Measurements from ENCODE around the gene CCSAP.

Gene CCSAP

DNA sequence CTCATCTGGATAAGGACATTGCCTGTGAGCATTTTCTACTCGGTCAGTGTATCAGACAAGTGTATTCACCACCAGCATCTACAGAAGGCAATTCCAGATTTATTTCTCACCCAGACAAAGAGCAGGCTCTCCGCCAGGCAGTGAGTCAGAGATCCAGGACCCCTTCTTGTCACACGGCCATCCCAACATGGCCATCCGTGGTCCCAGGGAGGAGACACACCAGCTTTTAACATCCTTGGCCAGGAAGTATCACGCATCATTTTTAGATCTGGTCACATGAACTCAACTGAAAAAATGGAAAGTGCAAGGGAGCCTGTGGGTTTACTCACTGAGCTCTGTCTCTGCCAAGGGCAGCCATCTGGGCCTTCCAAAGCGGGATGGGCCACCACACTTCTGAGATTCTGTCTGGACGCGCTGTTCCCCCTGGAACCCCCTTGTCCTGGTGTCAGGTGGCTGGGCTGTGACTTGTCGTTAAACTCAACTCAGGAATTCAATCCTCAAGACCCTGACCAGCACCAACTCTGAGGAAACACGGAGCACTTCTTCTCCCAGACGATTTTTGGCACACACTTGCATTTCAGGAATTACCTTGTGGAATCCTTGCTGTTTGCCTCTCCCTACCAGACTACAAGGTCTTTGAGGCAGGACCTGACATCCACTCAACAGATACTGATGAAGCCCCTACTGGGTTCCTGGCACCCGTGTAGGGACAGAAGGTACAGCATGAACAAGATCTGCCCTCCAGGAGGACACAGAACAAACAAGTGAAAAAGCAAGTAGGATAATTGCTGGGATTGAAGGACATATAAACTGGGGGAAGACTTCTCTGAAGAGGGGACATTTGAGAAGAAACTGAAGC, 21.6 kb upstream of the CCSAP start:
- Histone ChIP-seq H3K27ac (ENCODE audit: low read length) (no peak overlapping the region), H3K4me1 (ENCODE audit: control insufficient read depth in 1 of 2, insufficient read depth in 2 of 2, low read length in 2 of 2) (no peaks in the 10 kb centered on the region), H3K4me3 (ENCODE audit: low read depth in 1 of 2, low read length in 2 of 2) (no peak overlapping the region), H3K27me3 (ENCODE audit: low read depth, low read length) (peaks cover 10% of the 10 kb centered on the region), H3K36me3 (ENCODE audit: control insufficient read depth in 1 of 2, insufficient read depth in 2 of 2, low read length in 2 of 2) (no peaks in the 10 kb centered on the region), H3K9me3 (ENCODE audit: control insufficient read depth in 1 of 2, low read length in 2 of 2) (no peaks in the 10 kb centered on the region)

DNA sequence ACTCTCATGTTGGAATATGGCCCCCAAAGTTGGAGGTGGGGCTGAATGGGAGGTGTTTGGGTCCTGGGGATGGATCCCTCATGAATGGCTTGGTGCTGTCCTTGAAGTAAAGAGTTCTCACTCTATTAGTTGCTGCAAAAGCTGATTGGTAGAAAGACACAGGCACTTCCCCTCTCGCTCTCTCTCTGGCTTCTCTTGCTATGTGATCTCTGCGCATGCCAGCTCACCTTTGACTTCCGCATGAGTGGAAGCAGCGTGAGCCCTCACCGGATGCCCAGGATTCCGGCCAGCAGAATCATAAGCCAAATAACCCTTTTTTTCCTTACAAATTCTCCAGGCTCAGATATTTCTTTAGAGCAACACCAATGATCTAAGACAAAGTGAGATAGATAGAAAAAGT, 20.9 kb upstream of the CCSAP start:
- H3K4me1 ChIP-seq (ENCODE audit: control insufficient read depth in 1 of 2, insufficient read depth in 2 of 2, low read length in 2 of 2) = no peaks in the 10 kb centered on the region
- H3K4me3 ChIP-seq (ENCODE audit: low read depth in 1 of 2, low read length in 2 of 2) = no peak overlapping the region
- H3K27ac ChIP-seq (ENCODE audit: low read length) = no peak overlapping the region
- no peaks in the 10 kb centered on the region for H3K36me3 ChIP-seq (ENCODE audit: control insufficient read depth in 1 of 2, insufficient read depth in 2 of 2, low read length in 2 of 2)
- H3K9me3 ChIP-seq (ENCODE audit: control insufficient read depth in 1 of 2, low read length in 2 of 2) = no peaks in the 10 kb centered on the region
- H3K27me3 ChIP-seq (ENCODE audit: low read depth, low read length) = peaks cover 10% of the 10 kb centered on the region

DNA sequence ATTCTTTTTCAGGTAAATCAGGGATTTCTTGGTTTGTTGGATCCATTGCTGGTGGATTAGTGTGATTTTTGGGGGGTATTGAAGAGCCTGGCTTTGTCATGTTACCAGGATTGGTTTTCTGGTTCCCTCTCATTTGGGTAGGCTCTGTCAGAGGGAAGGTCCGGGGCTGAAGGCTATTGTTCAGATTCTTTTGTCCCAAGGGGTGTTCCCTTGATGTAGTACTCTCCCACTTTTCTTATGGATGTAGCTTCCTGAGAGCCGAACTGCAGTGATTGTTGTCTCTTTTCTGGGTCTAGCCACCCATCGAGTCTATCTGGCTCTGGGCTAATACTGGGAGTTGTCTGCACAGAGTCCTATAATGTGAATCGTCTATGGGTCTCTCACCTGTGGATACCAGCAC, 17.6 kb upstream of the CCSAP start:
- Histone ChIP-seq H3K4me3 (ENCODE audit: low read depth in 1 of 2, low read length in 2 of 2) (no peak overlapping the region), H3K36me3 (ENCODE audit: control insufficient read depth in 1 of 2, insufficient read depth in 2 of 2, low read length in 2 of 2) (no peaks in the 10 kb centered on the region), H3K27me3 (ENCODE audit: low read depth, low read length) (peaks cover 10% of the 10 kb centered on the region), H3K4me1 (ENCODE audit: control insufficient read depth in 1 of 2, insufficient read depth in 2 of 2, low read length in 2 of 2) (no peaks in the 10 kb centered on the region), H3K9me3 (ENCODE audit: control insufficient read depth in 1 of 2, low read length in 2 of 2) (no peaks in the 10 kb centered on the region), H3K27ac (ENCODE audit: low read length) (no peak overlapping the region)

DNA sequence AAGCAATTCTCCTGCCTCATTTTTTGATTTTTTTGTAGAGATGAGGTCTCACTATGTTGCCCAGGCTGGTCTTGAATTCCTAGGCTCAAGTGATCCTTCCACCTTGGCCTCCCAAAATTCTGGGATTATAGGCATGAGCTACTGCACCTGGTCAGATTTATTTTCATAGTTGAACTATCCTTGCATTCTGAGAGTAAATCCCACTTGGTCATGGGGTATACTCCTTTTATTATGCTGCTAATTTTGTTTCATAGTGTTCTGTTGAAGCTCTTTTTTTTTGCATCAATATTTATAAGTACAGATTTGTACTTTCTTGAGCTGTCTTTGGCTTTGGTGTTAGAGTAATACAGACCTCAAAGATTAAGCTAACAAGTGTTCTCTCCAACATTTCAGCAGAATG, 12.8 kb upstream of the CCSAP start:
- Histone ChIP-seq H3K27me3 (ENCODE audit: low read depth, low read length) (peaks cover 3% of the 10 kb centered on the region), H3K4me3 (ENCODE audit: low read depth in 1 of 2, low read length in 2 of 2) (no peak overlapping the region), H3K36me3 (ENCODE audit: control insufficient read depth in 1 of 2, insufficient read depth in 2 of 2, low read length in 2 of 2) (no peaks in the 10 kb centered on the region), H3K27ac (ENCODE audit: low read length) (no peak overlapping the region), H3K9me3 (ENCODE audit: control insufficient read depth in 1 of 2, low read length in 2 of 2) (peaks cover 6 to 11% of the 10 kb centered on the region in 2 donors), H3K4me1 (ENCODE audit: control insufficient read depth in 1 of 2, insufficient read depth in 2 of 2, low read length in 2 of 2) (no peaks in the 10 kb centered on the region)

DNA sequence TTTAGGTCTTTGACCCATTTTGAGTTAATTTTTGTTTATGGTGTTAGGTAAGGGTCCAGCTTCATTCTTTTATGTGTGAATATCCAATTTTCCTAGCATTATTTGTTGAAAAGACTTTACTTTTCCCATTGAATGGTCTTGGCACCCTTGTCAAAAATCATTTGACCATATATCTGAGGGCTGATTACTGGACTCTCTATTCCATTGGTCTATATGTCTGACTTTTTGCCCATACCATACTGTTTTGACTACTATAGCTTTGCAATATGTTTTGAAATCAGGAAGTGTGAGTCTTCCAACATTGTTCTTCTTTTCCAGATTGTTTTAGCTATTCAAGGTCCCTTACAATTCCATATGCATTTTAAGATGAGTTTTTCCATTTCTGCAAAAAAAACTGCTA, 11.4 kb upstream of the CCSAP start:
- H3K27ac ChIP-seq (ENCODE audit: low read length) = no peak overlapping the region
- H3K27me3 ChIP-seq (ENCODE audit: low read depth, low read length) = no peaks in the 10 kb centered on the region

DNA sequence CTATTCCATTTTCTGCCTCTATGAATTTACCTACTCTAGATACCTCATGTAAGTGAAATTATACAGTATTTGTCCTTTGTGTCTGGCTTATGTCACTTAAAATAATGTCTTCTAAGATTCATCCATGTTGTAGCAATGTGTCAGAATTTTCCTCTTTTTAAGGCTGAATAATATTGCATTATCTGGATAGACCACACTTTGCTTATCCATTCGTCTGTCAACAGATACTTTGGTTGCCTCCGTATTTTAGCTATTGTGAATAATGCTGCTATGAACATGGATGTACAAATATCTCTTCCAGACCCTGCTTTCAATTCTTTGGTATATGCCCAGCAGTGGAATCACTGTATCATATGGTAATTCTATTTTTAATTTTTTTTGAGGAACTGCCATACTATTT, 10.1 kb upstream of the CCSAP start:
- Histone ChIP-seq H3K4me1 (ENCODE audit: control insufficient read depth in 1 of 2, insufficient read depth in 2 of 2, low read length in 2 of 2) (no peaks in the 10 kb centered on the region), H3K9me3 (ENCODE audit: control insufficient read depth in 1 of 2, low read length in 2 of 2) (peaks cover 6 to 11% of the 10 kb centered on the region in 2 donors), H3K36me3 (ENCODE audit: control insufficient read depth in 1 of 2, insufficient read depth in 2 of 2, low read length in 2 of 2) (no peaks in the 10 kb centered on the region), H3K27ac (ENCODE audit: low read length) (no peak overlapping the region), H3K4me3 (ENCODE audit: low read depth in 1 of 2, low read length in 2 of 2) (no peak overlapping the region), H3K27me3 (ENCODE audit: low read depth, low read length) (no peaks in the 10 kb centered on the region)

More for the DNA sequence above, 11.4 kb upstream of the CCSAP start:
- H3K9me3 ChIP-seq (ENCODE audit: control insufficient read depth in 1 of 2, low read length in 2 of 2) = peaks cover 6 to 11% of the 10 kb centered on the region in 2 donors
- H3K36me3 ChIP-seq (ENCODE audit: control insufficient read depth in 1 of 2, insufficient read depth in 2 of 2, low read length in 2 of 2) = no peaks in the 10 kb centered on the region
- no peaks in the 10 kb centered on the region for H3K4me1 ChIP-seq (ENCODE audit: control insufficient read depth in 1 of 2, insufficient read depth in 2 of 2, low read length in 2 of 2)
- H3K4me3 ChIP-seq (ENCODE audit: low read depth in 1 of 2, low read length in 2 of 2) = no peak overlapping the region

DNA sequence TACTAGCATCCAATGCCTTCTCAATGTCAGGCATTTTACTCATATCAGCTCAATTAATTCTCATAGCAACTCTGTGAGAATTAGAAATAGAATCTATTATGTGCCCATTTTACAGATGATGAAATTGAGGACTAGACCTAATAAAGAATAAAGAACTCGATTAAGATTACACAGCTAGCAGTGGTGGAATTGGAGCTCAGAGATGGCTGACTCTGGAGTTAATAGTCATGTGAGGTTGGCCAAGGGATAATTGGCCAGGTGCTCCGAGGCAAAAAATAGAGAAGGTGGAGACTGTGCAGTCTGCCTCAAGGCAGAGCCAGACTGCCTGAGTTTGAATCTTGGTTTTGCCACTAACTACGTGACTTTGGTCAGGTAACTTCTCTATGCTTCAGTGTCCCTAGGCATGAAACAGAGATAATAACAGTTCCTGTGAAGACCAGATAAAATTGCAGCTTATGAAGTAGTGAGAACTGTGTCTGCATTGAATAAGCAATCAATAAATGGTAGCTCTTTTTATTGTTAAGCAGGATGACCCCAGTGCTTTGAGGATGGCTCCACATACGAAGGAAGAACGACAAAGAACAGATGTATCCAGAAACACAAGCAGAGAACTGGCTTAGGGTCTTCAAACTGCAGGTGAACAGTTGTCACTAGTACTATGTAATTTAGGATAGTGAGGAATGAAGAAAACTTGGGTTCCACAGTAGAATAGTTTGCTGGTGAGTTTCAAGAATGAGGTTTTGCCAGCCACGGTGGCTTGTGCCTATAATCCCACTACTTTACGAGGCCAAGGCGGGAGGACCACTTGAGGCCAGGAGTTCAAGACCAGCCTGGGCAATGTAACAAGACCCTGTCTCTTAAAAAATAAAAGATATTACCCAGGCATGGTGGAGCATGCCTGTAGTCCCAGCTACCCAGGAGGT, 6.9 kb upstream of the CCSAP start:
- no peaks in the 10 kb centered on the region for H3K36me3 ChIP-seq (ENCODE audit: control insufficient read depth in 1 of 2, insufficient read depth in 2 of 2, low read length in 2 of 2)
- peaks cover 6 to 7% of the 10 kb centered on the region in 2 donors for H3K9me3 ChIP-seq (ENCODE audit: control insufficient read depth in 1 of 2, low read length in 2 of 2)
- no peaks in the 10 kb centered on the region for H3K27me3 ChIP-seq (ENCODE audit: low read depth, low read length)
- H3K4me1 ChIP-seq (ENCODE audit: control insufficient read depth in 1 of 2, insufficient read depth in 2 of 2, low read length in 2 of 2) = no peaks in the 10 kb centered on the region
- no peak overlapping the region for H3K27ac ChIP-seq (ENCODE audit: low read length)
- no peak overlapping the region for H3K4me3 ChIP-seq (ENCODE audit: low read depth in 1 of 2, low read length in 2 of 2)

DNA sequence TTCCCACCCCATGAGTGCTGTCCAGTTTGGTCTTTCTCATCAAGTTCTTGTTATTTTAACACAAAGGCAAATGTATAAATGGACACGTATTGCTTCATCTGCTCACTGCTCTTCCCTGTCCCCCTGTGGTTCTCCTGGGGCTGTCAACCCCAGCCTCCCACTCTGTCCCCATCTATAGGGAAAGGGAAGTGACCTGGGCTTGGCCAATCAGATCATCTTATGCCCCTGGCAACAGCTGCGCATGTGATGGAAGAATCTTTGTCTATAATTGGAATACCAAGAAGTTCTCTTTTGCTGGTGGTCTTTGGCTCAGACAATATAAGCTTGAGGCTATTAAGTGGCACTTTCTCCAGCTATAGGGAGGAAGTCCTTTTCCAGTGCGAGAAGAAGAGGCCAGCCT, 4.7 kb upstream of the CCSAP start:
- no peak overlapping the region for H3K27ac ChIP-seq (ENCODE audit: low read length)
- H3K4me1 ChIP-seq (ENCODE audit: control insufficient read depth in 1 of 2, insufficient read depth in 2 of 2, low read length in 2 of 2) = peaks cover 0 to 4% of the 10 kb centered on the region in 2 donors
- H3K36me3 ChIP-seq (ENCODE audit: control insufficient read depth in 1 of 2, insufficient read depth in 2 of 2, low read length in 2 of 2) = no peaks in the 10 kb centered on the region
- no peak overlapping the region for H3K4me3 ChIP-seq (ENCODE audit: low read depth in 1 of 2, low read length in 2 of 2)
- H3K27me3 ChIP-seq (ENCODE audit: low read depth, low read length) = no peaks in the 10 kb centered on the region
- no peaks in the 10 kb centered on the region for H3K9me3 ChIP-seq (ENCODE audit: control insufficient read depth in 1 of 2, low read length in 2 of 2)

DNA sequence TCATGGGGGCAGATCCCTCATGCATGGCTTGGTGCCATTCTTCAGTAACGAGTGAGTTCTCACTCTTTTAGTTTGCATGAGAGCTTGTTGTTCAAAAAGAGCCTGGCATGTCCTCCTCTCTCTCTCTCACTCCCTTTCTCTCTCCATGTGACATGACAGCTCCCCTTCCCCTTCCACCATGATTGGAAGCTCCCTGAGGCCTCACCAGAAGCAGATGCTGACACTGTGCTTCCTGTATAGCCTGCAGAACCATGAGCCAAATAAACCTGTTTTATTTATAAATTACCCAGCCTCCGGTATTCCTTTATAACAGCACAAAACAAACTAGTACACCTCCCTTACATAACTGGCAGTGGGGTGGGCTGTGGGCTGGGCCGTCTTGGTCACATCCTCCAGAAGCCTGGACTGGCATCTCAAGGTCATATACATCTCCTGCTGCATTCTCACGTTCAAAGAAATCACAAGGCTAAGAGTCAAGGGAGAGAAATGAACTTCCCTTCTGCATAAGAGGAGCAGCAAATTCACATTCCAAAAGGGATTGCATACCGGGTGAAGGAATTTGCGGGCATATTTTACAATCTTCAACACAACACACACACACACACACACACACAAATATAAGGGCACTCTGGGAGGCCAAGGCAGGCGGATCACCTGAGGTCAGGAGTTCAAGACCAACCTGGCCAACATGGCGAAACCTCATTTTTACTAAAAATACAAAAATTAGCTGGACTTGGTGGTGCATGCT, 2.3 kb upstream of the CCSAP start:
- Histone ChIP-seq H3K9me3 (ENCODE audit: control insufficient read depth in 1 of 2, low read length in 2 of 2) (no peaks in the 10 kb centered on the region), H3K27me3 (ENCODE audit: low read depth, low read length) (no peaks in the 10 kb centered on the region), H3K4me3 (ENCODE audit: low read depth in 1 of 2, low read length in 2 of 2) (no peak overlapping the region), H3K4me1 (ENCODE audit: control insufficient read depth in 1 of 2, insufficient read depth in 2 of 2, low read length in 2 of 2) (peaks cover 0 to 8% of the 10 kb centered on the region in 2 donors), H3K36me3 (ENCODE audit: control insufficient read depth in 1 of 2, insufficient read depth in 2 of 2, low read length in 2 of 2) (no peaks in the 10 kb centered on the region), H3K27ac (ENCODE audit: low read length) (no peak overlapping the region)

DNA sequence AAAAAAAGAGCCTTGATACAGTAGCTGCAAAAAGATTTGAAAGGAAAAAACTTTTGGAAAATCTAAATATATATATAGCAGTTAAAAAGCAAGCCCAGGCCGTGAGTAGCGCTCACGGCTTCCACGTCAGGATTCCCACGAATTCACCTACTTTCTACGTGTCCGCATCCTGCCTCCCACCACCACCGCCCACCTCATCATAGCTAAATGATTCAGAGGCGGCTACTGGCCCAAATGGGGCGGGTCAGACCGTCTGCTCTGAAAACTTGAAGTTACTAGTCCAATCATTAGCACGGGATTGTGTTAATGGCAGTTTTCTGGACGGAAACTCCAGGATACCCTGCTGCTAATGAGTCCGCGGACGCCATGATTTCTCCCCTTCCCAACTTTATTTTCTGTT, 1.3 kb upstream of the CCSAP start:
- no peak overlapping the region for H3K4me3 ChIP-seq (ENCODE audit: low read depth in 1 of 2, low read length in 2 of 2)
- peaks cover 0 to 8% of the 10 kb centered on the region in 2 donors for H3K4me1 ChIP-seq (ENCODE audit: control insufficient read depth in 1 of 2, insufficient read depth in 2 of 2, low read length in 2 of 2)
- H3K27me3 ChIP-seq (ENCODE audit: low read depth, low read length) = no peaks in the 10 kb centered on the region
- no peaks in the 10 kb centered on the region for H3K9me3 ChIP-seq (ENCODE audit: control insufficient read depth in 1 of 2, low read length in 2 of 2)
- no peaks in the 10 kb centered on the region for H3K36me3 ChIP-seq (ENCODE audit: control insufficient read depth in 1 of 2, insufficient read depth in 2 of 2, low read length in 2 of 2)
- H3K27ac ChIP-seq (ENCODE audit: low read length) = no peak overlapping the region

Data from muscle layer of duodenum (tissue), 2 donors.